Erythroblast (primary cell): ENCODE results near the gene PRPF39.

Experiments
- DNase-seq, 2 experiments: peaks; one replicate each; lab custom pipeline; 2025; lab: John Stamatoyannopoulos, UW
- GATA1 ChIP-seq: IDR thresholded peaks from 2 replicates; pipeline ENCODE4 v1.6.1; 2011; ENCODE audit warnings: low read depth, mild to moderate bottlenecking, control low read depth, low read length, moderate library complexity
- POLR2A ChIP-seq: IDR thresholded peaks from 2 replicates; pipeline ENCODE4 v1.6.1; 2011; ENCODE audit warnings: mild to moderate bottlenecking, low read length

PRPF39 gene

DNA sequence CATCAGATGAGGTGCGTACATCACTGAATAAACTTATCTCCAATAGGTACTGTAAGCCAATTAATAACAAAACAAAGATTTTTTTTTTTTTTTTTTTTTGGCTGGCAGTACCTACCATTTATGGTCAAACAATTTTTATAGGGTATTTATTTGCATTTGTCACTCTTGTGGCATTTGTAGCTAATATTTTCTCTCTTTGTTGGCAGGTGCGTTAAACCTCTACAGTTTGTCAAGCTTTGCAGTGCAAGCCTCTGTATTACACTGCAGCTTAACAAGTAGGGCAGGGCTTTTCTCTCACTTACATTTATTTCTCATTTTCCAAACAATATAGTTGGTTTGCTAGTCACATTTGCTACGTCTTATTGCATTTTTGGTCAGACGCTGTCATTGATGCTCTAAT lies 12.3 kb downstream of the PRPF39 start:
- DNase-seq = no peak
- TF ChIP-seq GATA1 = no peak
- TF ChIP-seq POLR2A = no peak

GRCh38 chr14:45103806-45104205 lies 19.9 kb downstream of the PRPF39 start:
- DNase-seq = no peak
- TF ChIP-seq GATA1 (no peak), POLR2A (no peak)

- DNase-seq = no peak
- no peak for TF ChIP-seq POLR2A
- TF ChIP-seq GATA1 = no peak
These were observed 20.6 kb downstream of the PRPF39 start for GRCh38 chr14:45104561-45104960.

GRCh38 chr14:45112896-45113781 lies 29.2 kb downstream of the PRPF39 start:
- peak; percentile 35 to 45 for DNase-seq
- TF ChIP-seq POLR2A (no peak), GATA1 (no peak)

DNA sequence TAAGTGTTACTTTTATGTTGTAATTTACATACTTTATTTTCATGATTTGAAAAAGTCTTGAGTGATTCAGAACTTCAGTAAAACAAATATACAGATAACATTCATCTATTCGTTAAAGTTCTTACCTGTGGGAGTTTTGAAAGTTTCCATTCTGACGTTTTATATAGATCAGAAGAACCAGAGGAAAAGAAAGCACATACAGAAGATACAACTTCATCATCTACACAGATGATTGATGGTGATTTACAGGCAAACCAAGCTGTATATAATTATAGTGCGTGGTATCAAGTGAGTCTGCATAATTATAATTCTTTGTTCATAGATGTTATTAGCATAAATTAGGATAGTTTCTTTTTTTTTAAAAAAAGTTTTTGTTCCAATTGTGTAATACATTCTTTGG lies 30.4 kb downstream of the PRPF39 start:
- TF ChIP-seq GATA1 (no peak), POLR2A (no peak)
- DNase-seq = no peak

GRCh38 chr14:45118594-45118993 lies 34.7 kb downstream of the PRPF39 start:
- TF ChIP-seq GATA1 (no peak), POLR2A (no peak)
- no peak for DNase-seq

DNA sequence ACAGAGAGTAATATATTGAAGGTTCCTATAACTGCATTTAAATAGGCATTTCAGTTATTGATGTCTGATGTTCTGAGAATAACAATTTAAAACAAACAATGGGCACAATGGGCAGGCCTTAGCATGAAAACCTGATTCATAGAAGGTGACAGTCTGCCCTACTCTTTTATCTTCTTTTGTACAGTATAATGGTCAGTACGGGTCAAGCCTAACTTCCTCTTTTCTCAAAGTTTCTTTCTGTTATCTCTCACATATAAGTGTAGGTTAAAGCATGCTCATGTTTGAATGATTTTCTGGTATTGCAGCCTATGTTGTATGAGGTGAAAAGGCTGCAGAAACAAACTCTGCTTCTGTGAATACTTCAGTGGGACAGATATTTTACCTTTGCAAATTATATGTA lies 36.2 kb downstream of the PRPF39 start:
- no peak for DNase-seq
- TF ChIP-seq GATA1 = no peak
- no peak for TF ChIP-seq POLR2A

DNA sequence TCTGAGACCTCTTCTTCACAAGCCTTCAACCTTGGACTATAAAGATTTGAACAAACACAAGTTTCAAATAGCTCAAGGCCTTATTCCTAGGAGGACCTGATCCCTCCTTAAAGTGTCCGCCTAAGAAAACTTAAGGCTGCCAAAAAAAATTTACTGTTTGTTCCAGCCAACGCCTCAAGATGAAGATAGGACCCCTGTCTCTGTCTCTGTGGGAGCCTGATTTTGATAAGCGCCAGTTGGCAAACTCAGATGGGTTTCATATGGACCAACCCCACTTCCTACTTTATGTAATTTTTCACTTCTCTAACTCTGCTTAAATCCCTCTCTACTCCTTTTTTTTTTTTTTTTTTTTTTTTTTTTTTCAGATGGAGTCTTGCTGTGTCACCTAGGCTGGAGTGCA lies 39.4 kb downstream of the PRPF39 start:
- TF ChIP-seq GATA1 (no peak), POLR2A (no peak)
- peak; percentile 40 to 74 for DNase-seq

- TF ChIP-seq POLR2A (no peak), GATA1 (no peak)
- DNase-seq = no peak
These were observed 41.8 kb downstream of the PRPF39 start for GRCh38 chr14:45125754-45126153.

- peak in 1 of 2 experiments; percentile 18 for DNase-seq
- TF ChIP-seq GATA1 (no peak), POLR2A (no peak)
These were observed 45.2 kb downstream of the PRPF39 start for GRCh38 chr14:45128963-45129629.

DNA sequence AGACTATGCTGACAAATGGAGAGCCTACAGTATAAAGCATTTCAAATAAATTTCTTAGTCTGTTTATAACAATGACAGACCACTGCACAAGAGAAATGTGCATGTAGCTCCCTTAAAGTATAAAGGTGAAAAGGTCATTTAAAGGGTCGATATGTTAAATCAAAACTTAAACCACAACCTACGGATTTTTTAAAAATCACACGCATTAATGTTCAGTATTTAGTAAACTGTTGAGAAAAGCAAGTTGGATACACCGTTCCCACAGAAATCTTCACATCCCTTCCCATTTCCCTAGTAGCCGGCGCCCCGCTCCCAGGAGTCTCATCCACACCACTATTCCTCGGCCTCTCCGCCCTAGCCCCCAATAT lies 49.8 kb downstream of the PRPF39 start:
- TF ChIP-seq POLR2A (no peak), GATA1 (no peak)
- peak in 1 of 2 experiments; percentile 47 for DNase-seq

- peak; percentile 98 to 99 for DNase-seq
- TF ChIP-seq POLR2A (peak; percentile 88), GATA1 (no peak)
These were observed 50.4 kb downstream of the PRPF39 start, which contains the start of gene FKBP3 for GRCh38 chr14:45134051-45134958. FKBP3 (minus strand) TSS chr14:45134481; CDS start chr14:45134456, 25 bp downstream.

DNA sequence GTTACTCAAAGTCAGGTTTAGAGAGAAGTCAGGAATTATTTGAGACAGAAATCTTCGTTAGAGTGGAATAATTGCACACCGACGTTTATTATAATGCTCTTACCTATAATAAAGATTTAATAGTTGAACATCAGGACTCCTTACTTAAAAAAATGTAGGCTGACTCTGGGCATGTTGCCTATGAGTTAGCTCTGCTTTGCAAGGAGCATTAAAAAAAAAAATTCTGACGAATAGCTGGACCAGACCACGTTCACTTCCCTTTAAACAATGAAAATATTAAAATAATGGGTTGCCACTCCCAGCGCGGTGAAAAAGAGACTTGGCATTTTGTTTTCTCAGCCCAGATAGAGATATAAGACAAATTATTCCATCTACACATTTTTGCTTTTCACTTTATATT lies 51.2 kb downstream of the PRPF39 start:
- DNase-seq = peak; percentile 57 to 69
- no peak for TF ChIP-seq GATA1
- TF ChIP-seq POLR2A = no peak
